Panc1 (cell line): ENCODE results near the gene ITGB8. TPM values are rescaled to one million over a fixed set of nuclear protein-coding genes. Genes with fewer than 3 reads are reported as not detected.

Experiments used
- ATAC-seq: fragments of 200-7000 bp; cut with Tn5 transposase; 2 replicates; pipeline ENCODE4 v1.9.1; 2020; ENCODE audit warnings: mild to moderate bottlenecking, moderate library complexity
- BruUV-seq: library from RNA; stranded (reverse); fragments of 400-500 nt; replicated peaks from 2 replicates; lab custom pipeline; 2021; lab: Mats Ljungman, UMichigan
- CTCF ChIA-PET: fragments of 300-600 bp; sonication (Branson Sonifier 250); formaldehyde crosslinking; loops from one replicate; lab custom pipeline; 2022; ENCODE audit warnings: antibody characterized with exemption; lab: Charles Lee
- POLR2A ChIA-PET: fragments of 300-600 bp; sonication (Branson Sonifier 250); formaldehyde crosslinking; loops from one replicate; lab custom pipeline; 2022; ENCODE audit warnings: antibody characterized with exemption; lab: Charles Lee
- DNase-seq: peaks from one replicate; pipeline ENCODE4 v3.0.0-alpha.2; 2010; ENCODE audit warnings: low read depth, low spot score
- H3K27ac ChIP-seq: 2 replicates; pipeline ENCODE4 v1.5.1; 2011; ENCODE audit warnings: mild to moderate bottlenecking, low read length, inconsistent platforms
- H3K27me3 ChIP-seq: fragments of 200-500 bp; sonication (Bioruptor generic); 2 replicates; pipeline ENCODE4 v1.6.0; 2014; ENCODE audit warnings: low read length, inconsistent platforms; ENCODE audit not compliant: control insufficient read depth, insufficient read depth
- H3K36me3 ChIP-seq: fragments of 200-500 bp; sonication (Bioruptor generic); 2 replicates; pipeline ENCODE4 v1.5.1; 2014; ENCODE audit warnings: inconsistent platforms, mild to moderate bottlenecking, low read length, moderate library complexity; ENCODE audit not compliant: control insufficient read depth, insufficient read depth
- H3K4me1 ChIP-seq: 2 replicates; pipeline ENCODE4 v1.5.1; 2011; ENCODE audit warnings: inconsistent platforms, mild to moderate bottlenecking, low read length, moderate library complexity; ENCODE audit not compliant: control insufficient read depth, insufficient read depth
- H3K4me3 ChIP-seq, 2 experiments: 2 replicates each; pipeline ENCODE4 v1.5.1; 2011 to 2012; ENCODE audit warnings: low read depth in 2 of 2, low read length in 2 of 2, mild to moderate bottlenecking in 2 of 2, inconsistent platforms in 1 of 2, moderate library complexity in 1 of 2
- H3K9me3 ChIP-seq: fragments of 200-500 bp; sonication (Bioruptor generic); 2 replicates; pipeline ENCODE4 v1.5.1; 2014; ENCODE audit warnings: low read depth, mild to moderate bottlenecking, inconsistent platforms, low read length, moderate library complexity; ENCODE audit not compliant: control insufficient read depth, insufficient read depth
- CTCF ChIP-seq: fragments of 450-650 bp; IDR thresholded peaks from 2 replicates; pipeline ENCODE4 v1.5.1; 2017; ENCODE audit warnings: mild to moderate bottlenecking
- POLR2AphosphoS5 ChIP-seq: IDR thresholded peaks from 2 replicates; pipeline ENCODE4 v1.6.1; 2012; ENCODE audit warnings: mild to moderate bottlenecking, low read depth, low read length, moderate library complexity
- REST ChIP-seq, 2 experiments: IDR thresholded peaks; 2 replicates each; pipeline ENCODE4 v1.6.1; 2011 to 2012; ENCODE audit warnings: low read depth in 2 of 2, control low read depth in 1 of 2, low read length in 1 of 2, mild to moderate bottlenecking in 1 of 2, moderate library complexity in 1 of 2; ENCODE audit not compliant: insufficient read depth in 1 of 2
- SIN3A ChIP-seq: IDR thresholded peaks from 2 replicates; pipeline ENCODE4 v1.6.1; 2012; ENCODE audit warnings: low read depth, mild to moderate bottlenecking, low read length, moderate library complexity, borderline replicate concordance; ENCODE audit not compliant: insufficient read depth
- TCF7L2 ChIP-seq: IDR thresholded peaks from 2 replicates; pipeline ENCODE4 v1.6.1; 2011; ENCODE audit warnings: mild to moderate bottlenecking, low read depth, low read length, inconsistent platforms
- in situ Hi-C: cut with HindIII; loops from 2 replicates; pipeline ENCODE4 v1.10.0; 2016; ENCODE audit warnings: low sequenced_read_pairs, low pct_unique_long_range_greater_than_20kb
- intact Hi-C: fragments of 100-400 bp; cut with micrococcal nuclease; formaldehyde crosslinking; loops from one replicate; pipeline ENCODE4 v1.10.0; 2022; ENCODE audit not compliant: unreplicated experiment
- total RNA-seq: library from RNA; stranded (reverse); gene quantifications from one replicate; pipeline ENCODE4 v1.2.1, GENCODE V29; 2021; ENCODE audit not compliant: unreplicated experiment

ITGB8 gene
- total RNA-seq, 1 experiment from 2014 or later: 4.9 TPM

- ATAC-seq: no peak
- Histone ChIP-seq H3K4me3 (no peak overlapping the region), H3K36me3 (no peaks in the 10 kb centered on the region), H3K27ac (no peak overlapping the region), H3K4me1 (no peaks in the 10 kb centered on the region), H3K9me3 (no peaks in the 10 kb centered on the region), H3K27me3 (no peaks in the 10 kb centered on the region)
- DNase-seq: no peak
- POLR2A ChIA-PET: no interaction called here
- CTCF ChIA-PET: no interaction called here
- no peak for TF ChIP-seq SIN3A
- no peak for TF ChIP-seq TCF7L2
- no peak for TF ChIP-seq REST (IDR thresholded peaks at IDR 0.05; ENCODE audit: insufficient read depth in 1 of 2, low read depth in 2 of 2, low read length in 1 of 2)
- no peak for TF ChIP-seq CTCF
- TF ChIP-seq POLR2AphosphoS5: no peak
- in situ Hi-C loops (no loop called here), intact Hi-C loops (no loop called here)
- no TSS peak for BruUV-seq
These were observed 10.4 kb upstream of the ITGB8 start for GRCh38 chr7:20320322-20320721.

GRCh38 chr7:20320786-20321185, 9.9 kb upstream of the ITGB8 start:
- Histone ChIP-seq H3K27me3 (no peaks in the 10 kb centered on the region), H3K4me3 (no peak overlapping the region), H3K9me3 (no peaks in the 10 kb centered on the region), H3K4me1 (no peaks in the 10 kb centered on the region), H3K27ac (no peak overlapping the region), H3K36me3 (no peaks in the 10 kb centered on the region)
- ATAC-seq (no peak), DNase-seq (no peak)
- TF ChIP-seq TCF7L2: no peak
- TF ChIP-seq REST (IDR thresholded peaks at IDR 0.05; ENCODE audit: insufficient read depth in 1 of 2, low read depth in 2 of 2, low read length in 1 of 2): no peak
- TF ChIP-seq POLR2AphosphoS5: no peak
- no peak for TF ChIP-seq CTCF
- no peak for TF ChIP-seq SIN3A
- ChIA-PET POLR2A (no interaction called here), CTCF (no interaction called here)
- in situ Hi-C loops: no loop called here
- intact Hi-C loops: no loop called here
- no TSS peak for BruUV-seq
